Esophagus squamous epithelium (tissue), 4 donors: ENCODE data around the gene ADD3.

Experiments used
- POLR2A ChIP-seq, 4 donors: fragments of 450-650 bp; IDR thresholded peaks; one replicate each; pipeline ENCODE4 v1.6.1; 2017; ENCODE audit warnings: antibody characterized with exemption in 4 of 4, mild to moderate bottlenecking in 4 of 4, moderate library complexity in 3 of 4
- TF ChIP-seq, protein P1 (sequence below), 6 experiments: fragments of 450-650 bp in 4 of 6; fragments of 200-600 bp in 2 of 6; sonication (generic) in 2 of 6; IDR thresholded peaks; one replicate each; pipeline ENCODE4 v1.5.1; 2016 to 2019; ENCODE audit warnings: antibody characterized with exemption in 6 of 6, mild to moderate bottlenecking in 4 of 6, moderate library complexity in 4 of 6

DNA sequence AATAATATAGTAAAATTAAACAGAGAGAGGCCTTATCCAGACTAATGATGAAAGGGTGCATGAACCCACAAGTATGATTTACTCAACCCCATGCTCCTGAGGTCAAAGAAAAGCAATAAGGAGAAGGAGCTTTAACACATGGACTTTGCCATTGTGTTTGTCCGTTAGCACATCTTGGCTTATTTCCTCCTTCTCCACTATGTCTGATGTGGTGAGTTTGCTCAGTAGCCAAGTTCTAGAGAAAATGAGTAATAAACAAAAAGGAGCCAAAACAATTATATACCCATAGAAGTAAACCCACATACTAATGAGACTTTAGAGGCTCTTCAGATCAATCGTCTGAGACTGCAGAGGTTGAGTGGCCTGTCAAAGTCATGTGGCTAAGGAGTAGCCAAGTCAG is 26.1 kb upstream of the ADD3 start:
- TF ChIP-seq, protein P1, sequence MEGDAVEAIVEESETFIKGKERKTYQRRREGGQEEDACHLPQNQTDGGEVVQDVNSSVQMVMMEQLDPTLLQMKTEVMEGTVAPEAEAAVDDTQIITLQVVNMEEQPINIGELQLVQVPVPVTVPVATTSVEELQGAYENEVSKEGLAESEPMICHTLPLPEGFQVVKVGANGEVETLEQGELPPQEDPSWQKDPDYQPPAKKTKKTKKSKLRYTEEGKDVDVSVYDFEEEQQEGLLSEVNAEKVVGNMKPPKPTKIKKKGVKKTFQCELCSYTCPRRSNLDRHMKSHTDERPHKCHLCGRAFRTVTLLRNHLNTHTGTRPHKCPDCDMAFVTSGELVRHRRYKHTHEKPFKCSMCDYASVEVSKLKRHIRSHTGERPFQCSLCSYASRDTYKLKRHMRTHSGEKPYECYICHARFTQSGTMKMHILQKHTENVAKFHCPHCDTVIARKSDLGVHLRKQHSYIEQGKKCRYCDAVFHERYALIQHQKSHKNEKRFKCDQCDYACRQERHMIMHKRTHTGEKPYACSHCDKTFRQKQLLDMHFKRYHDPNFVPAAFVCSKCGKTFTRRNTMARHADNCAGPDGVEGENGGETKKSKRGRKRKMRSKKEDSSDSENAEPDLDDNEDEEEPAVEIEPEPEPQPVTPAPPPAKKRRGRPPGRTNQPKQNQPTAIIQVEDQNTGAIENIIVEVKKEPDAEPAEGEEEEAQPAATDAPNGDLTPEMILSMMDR (IDR thresholded peaks at IDR 0.05): no peak
- no peak for TF ChIP-seq POLR2A (IDR thresholded peaks at IDR 0.05)
